Right ventricle myocardium superior (tissue), 1 donor: Measurements from ENCODE around the gene IL1B. TPM values are rescaled to one million over a fixed set of nuclear protein-coding genes. Genes with fewer than 3 reads are reported as not detected.
"Not testable (repeated sequence)": the region's sequence is repeated elsewhere in the genome, so short reads cannot be mapped to it uniquely, and the experiment has no call there.

ENCODE experiments used
- ATAC-seq: fragments of 200-7000 bp; cut with Tn5 transposase; one replicate; pipeline ENCODE4 v1.9.1; 2020; ENCODE audit warnings: mild to moderate bottlenecking; ENCODE audit not compliant: poor library complexity
- DNase-seq: peaks from one replicate; pipeline ENCODE4 v3.0.0-alpha.2; 2020
- intact Hi-C: fragments of 100-400 bp; cut with DNase I; formaldehyde crosslinking; loops from one replicate; pipeline ENCODE4 v1.11.2; 2022
- total RNA-seq: library from RNA; stranded (reverse); fragmentation: NEBNext Ultra II Directional; extraction: Animal tissue kit (Norgen Biotek cat#: 25700); gene quantifications from one replicate; pipeline ENCODE4 v1.2.1, GENCODE V29; 2021
- donor health status: DM: no; HTN: yes; CAD: no; lungs with severe emphysema.

Gene IL1B
- total RNA-seq, 1 donor from 2014 or later = 0.30 TPM

- intact Hi-C loops = no loop called here
- ATAC-seq (no peak), DNase-seq (no peak)
Observed at GRCh38 chr2:112864072-112864471, 27.5 kb upstream of the IL1B start.

GRCh38 chr2:112859406-112860183 is 23.0 kb upstream of the IL1B start:
- DNase-seq, intact Hi-C loops, ATAC-seq: not testable (repeated sequence)

- DNase-seq = no peak
- no peak for ATAC-seq
- intact Hi-C loops = no loop called here
Observed at GRCh38 chr2:112850588-112850987, 14.0 kb upstream of the IL1B start.

- no peak for ATAC-seq
- intact Hi-C loops = no loop called here
- DNase-seq = no peak
Observed at GRCh38 chr2:112849956-112850355, 13.4 kb upstream of the IL1B start.

GRCh38 chr2:112848833-112849232 is 12.3 kb upstream of the IL1B start:
- DNase-seq = no peak
- intact Hi-C loops = no loop called here

GRCh38 chr2:112846031-112846430 is 9.5 kb upstream of the IL1B start:
- DNase-seq = no peak
- ATAC-seq = no peak
- intact Hi-C loops = no loop called here

More at GRCh38 chr2:112848833-112849232, 12.3 kb upstream of the IL1B start:
- ATAC-seq = no peak

- ATAC-seq (no peak), DNase-seq (no peak)
- intact Hi-C loops = no loop called here
Observed at GRCh38 chr2:112843836-112844235, 7.3 kb upstream of the IL1B start.

GRCh38 chr2:112843288-112843687 is 6.7 kb upstream of the IL1B start:
- ATAC-seq (no peak), DNase-seq (no peak)
- intact Hi-C loops = no loop called here

GRCh38 chr2:112841295-112842044 is 4.9 kb upstream of the IL1B start:
- DNase-seq (no peak), ATAC-seq (peak; percentile 38)
- intact Hi-C loops = no loop called here

- DNase-seq (no peak), ATAC-seq (no peak)
- intact Hi-C loops = no loop called here
Observed at GRCh38 chr2:112840068-112840445, 3.5 kb upstream of the IL1B start.

GRCh38 chr2:112839407-112840067 is 3.0 kb upstream of the IL1B start:
- ATAC-seq (peak; percentile 56), DNase-seq (no peak)
- intact Hi-C loops = no loop called here

- intact Hi-C loops = no loop called here
- ATAC-seq = no peak
- DNase-seq = no peak
Observed at GRCh38 chr2:112836163-112836560, 417 bp downstream of the IL1B start.

GRCh38 chr2:112835536-112836162 is 930 bp downstream of the IL1B start:
- ATAC-seq = no peak
- no peak for DNase-seq

GRCh38 chr2:112835061-112835501 is 1.5 kb downstream of the IL1B start:
- intact Hi-C loops = no loop called here
- no peak for ATAC-seq
- no peak for DNase-seq

More at GRCh38 chr2:112835536-112836162, 930 bp downstream of the IL1B start:
- intact Hi-C loops = no loop called here

- intact Hi-C loops = no loop called here
- ATAC-seq (no peak), DNase-seq (no peak)
Observed at GRCh38 chr2:112834396-112835037, 2.1 kb downstream of the IL1B start.

- DNase-seq = no peak
- ATAC-seq = no peak
- intact Hi-C loops = no loop called here
Observed at GRCh38 chr2:112833976-112834375, 2.6 kb downstream of the IL1B start.

- DNase-seq, ATAC-seq, intact Hi-C loops: not testable (repeated sequence)
Observed at GRCh38 chr2:112833639-112833931, 3.0 kb downstream of the IL1B start.

GRCh38 chr2:112832841-112833638 is 3.5 kb downstream of the IL1B start:
- no peak for ATAC-seq
- no peak for DNase-seq
- intact Hi-C loops = no loop called here
